ENCODE data around the gene WFDC1.

Gene WFDC1

DNA sequence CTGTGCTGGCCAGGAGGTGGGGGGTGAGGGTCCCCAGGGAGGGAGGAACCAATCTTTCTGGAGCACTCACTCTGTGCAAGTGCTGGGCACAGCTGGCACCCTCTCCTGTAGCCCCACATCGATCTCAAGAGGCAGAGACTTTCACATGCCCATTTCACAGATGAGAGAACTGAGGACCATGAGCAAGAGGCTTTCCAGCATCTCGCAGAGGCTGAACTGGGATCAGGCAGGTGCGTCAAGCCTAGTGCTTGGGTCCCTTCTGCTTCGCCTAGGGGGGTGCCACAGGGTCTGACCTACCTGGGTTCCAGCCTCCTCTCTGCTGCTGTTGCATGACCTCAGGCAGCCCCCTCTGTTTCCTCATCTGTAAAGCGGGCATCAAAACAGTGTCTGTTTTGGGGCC, 1.3 kb upstream of the WFDC1 start:
- H3K4me1 ChIP-seq (ENCODE audit: control insufficient read depth, insufficient read depth, low read length) = peaks cover 17% of the 10 kb centered on the region
- no peaks in the 10 kb centered on the region for H3K36me3 ChIP-seq (ENCODE audit: control insufficient read depth, insufficient read depth, low read length)
- no peak overlapping the region for H3K4me3 ChIP-seq (ENCODE audit: low read length)
- H3K27me3 ChIP-seq (ENCODE audit: control insufficient read depth, insufficient read depth, low read length) = peaks cover 2% of the 10 kb centered on the region
- no peak overlapping the region for H3K27ac ChIP-seq (ENCODE audit: low read depth, low read length)
- H3K9ac ChIP-seq (ENCODE audit: low read length) = no peak overlapping the region

GRCh38 chr16:84294117-84294516, 561 bp upstream of the WFDC1 start:
- Histone ChIP-seq H3K27me3 (ENCODE audit: control insufficient read depth, insufficient read depth, low read length) (peaks cover 2% of the 10 kb centered on the region), H3K9ac (ENCODE audit: low read length) (no peak overlapping the region), H3K4me1 (ENCODE audit: control insufficient read depth, insufficient read depth, low read length) (peaks cover 21% of the 10 kb centered on the region), H3K4me3 (ENCODE audit: low read length) (peak overlapping the region; percentile 53), H3K36me3 (ENCODE audit: control insufficient read depth, insufficient read depth, low read length) (no peaks in the 10 kb centered on the region), H3K27ac (ENCODE audit: low read depth, low read length) (peak overlapping the region; percentile 94)

DNA sequence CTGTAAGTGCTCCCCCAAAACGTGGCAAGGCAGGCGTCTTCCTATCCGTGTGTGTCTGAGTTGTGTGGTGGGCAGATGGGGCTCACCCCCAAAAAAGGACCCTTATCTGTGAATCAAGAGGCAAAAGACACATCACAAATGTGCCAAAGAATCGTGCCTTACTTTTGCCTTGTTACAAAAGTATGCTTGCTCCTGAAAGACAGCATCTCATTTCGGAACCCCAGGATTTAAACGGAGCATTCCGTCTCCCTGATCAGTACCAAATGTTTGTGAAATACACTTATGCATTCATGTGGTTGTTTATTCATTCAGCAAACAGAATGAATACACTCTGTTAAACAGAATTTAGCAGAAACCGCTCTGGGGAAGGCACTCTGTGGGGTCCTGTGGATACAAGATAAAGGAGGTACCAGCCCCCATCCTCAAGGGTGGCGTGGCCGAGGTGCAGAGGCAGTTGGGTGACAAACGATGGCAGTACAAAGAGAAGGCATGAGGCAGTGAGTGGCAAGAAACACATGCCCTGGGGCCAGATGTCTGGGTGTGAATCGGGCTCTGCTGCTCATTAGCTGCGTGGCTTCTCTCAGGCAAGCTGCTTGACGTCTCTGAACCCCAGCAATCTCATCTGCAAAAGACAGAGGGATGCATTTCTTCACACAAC, 654 bp downstream of the WFDC1 start:
- Histone ChIP-seq H3K4me1 (ENCODE audit: control insufficient read depth, insufficient read depth, low read length) (peaks cover 31% of the 10 kb centered on the region), H3K27me3 (ENCODE audit: control insufficient read depth, insufficient read depth, low read length) (peaks cover 2% of the 10 kb centered on the region), H3K4me3 (ENCODE audit: low read length) (peak overlapping the region; percentile 53), H3K36me3 (ENCODE audit: control insufficient read depth, insufficient read depth, low read length) (no peaks in the 10 kb centered on the region), H3K27ac (ENCODE audit: low read depth, low read length) (peak overlapping the region; percentile 94), H3K9ac (ENCODE audit: low read length) (no peak overlapping the region)

DNA sequence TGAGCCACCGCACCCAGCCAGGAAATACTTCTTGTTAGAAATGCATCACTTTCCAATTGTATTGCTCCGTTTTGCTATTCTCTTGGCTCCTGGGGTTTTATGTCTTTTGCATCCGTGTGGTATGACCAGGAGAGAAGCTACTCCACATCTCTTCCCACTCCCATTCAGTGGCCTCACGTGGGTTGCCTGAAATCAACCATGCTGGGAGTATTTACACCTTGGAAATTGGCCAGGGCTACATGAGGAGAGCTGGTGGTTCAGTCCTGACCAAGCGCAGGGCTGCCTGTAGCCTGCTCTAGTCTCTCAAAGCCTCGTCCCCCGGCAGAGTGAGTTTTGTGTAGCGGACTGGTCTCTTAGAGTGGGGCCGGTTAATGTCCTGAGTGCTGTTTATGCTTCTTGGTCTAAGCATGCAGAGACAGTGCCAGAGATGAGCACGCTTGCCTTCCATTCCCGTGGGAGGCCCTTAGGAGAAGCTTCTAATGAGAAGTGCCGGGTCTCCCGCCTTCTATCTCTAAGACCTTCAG, 3.8 kb downstream of the WFDC1 start:
- Histone ChIP-seq H3K36me3 (ENCODE audit: control insufficient read depth, insufficient read depth, low read length) (no peaks in the 10 kb centered on the region), H3K9ac (ENCODE audit: low read length) (no peak overlapping the region), H3K27ac (ENCODE audit: low read depth, low read length) (peak overlapping the region; percentile 94), H3K4me3 (ENCODE audit: low read length) (no peak overlapping the region), H3K27me3 (ENCODE audit: control insufficient read depth, insufficient read depth, low read length) (peaks cover 2% of the 10 kb centered on the region), H3K4me1 (ENCODE audit: control insufficient read depth, insufficient read depth, low read length) (peaks cover 41% of the 10 kb centered on the region)

DNA sequence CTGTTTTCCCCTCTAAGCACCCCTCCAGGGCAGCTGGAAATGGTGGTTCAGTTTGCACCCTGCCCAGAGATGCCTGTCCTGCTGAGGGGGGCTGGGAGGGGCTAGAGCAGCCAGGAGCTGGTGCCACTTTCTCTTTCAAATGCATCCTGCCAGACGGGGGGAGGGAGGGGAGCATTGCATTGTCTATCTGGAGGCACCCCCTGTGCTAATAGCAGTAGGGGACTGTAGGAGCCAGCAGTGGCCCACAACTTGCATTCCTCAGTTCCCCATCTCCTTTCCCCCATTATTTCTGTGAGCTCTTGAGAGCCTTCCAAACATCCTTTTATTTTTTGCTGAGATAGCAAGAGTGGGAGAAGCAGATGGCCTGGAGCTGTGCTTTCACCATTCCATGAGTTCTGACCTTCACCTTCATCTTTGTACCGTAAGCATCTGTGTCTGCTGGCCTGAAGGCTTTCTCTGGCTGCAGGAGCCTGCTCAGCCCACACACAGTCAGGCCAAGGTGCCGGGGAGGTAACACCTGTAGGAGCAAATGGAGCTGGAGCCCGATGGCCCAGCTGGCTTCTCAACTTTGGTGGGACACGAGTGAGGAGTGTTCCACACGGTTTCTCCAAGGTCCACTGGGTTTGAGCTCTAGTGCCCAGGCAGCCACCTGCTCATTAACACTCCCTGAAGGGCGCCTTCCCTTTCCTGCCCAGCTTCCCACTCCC, 5.2 kb downstream of the WFDC1 start:
- Histone ChIP-seq H3K36me3 (ENCODE audit: control insufficient read depth, insufficient read depth, low read length) (no peaks in the 10 kb centered on the region), H3K27ac (ENCODE audit: low read depth, low read length) (peak overlapping the region; percentile 94), H3K27me3 (ENCODE audit: control insufficient read depth, insufficient read depth, low read length) (peaks cover 2% of the 10 kb centered on the region), H3K4me3 (ENCODE audit: low read length) (no peak overlapping the region), H3K4me1 (ENCODE audit: control insufficient read depth, insufficient read depth, low read length) (peaks cover 43% of the 10 kb centered on the region), H3K9ac (ENCODE audit: low read length) (no peak overlapping the region)

GRCh38 chr16:84302111-84302954, 7.7 kb downstream of the WFDC1 start:
- Histone ChIP-seq H3K4me3 (ENCODE audit: low read length) (no peak overlapping the region), H3K4me1 (ENCODE audit: control insufficient read depth, insufficient read depth, low read length) (peaks cover 37% of the 10 kb centered on the region), H3K27me3 (ENCODE audit: control insufficient read depth, insufficient read depth, low read length) (no peaks in the 10 kb centered on the region), H3K9ac (ENCODE audit: low read length) (no peak overlapping the region), H3K36me3 (ENCODE audit: control insufficient read depth, insufficient read depth, low read length) (no peaks in the 10 kb centered on the region), H3K27ac (ENCODE audit: low read depth, low read length) (peak overlapping the region; percentile 94)

DNA sequence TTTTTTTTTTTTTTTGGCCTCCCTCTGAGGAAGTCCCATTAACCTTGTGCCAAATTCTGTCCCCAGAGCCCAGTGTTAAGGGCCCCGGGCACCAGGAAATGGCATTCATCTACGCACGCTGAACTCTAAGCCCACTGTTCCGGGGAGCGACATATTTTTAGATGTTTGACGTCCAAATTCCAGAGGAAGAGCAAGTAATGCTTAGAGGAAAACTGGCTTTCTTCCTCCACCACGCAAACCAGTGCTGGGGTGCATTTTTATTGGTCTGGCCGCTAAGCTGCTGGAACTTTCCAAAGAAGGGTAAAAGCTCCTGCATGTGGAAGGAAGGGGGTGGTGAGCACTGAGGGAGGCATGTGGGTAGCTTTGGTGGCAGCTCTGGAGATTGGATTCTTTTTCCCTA, 8.3 kb downstream of the WFDC1 start:
- peak overlapping the region; percentile 94 for H3K27ac ChIP-seq (ENCODE audit: low read depth, low read length)
- H3K4me3 ChIP-seq (ENCODE audit: low read length) = no peak overlapping the region
- no peak overlapping the region for H3K9ac ChIP-seq (ENCODE audit: low read length)
- H3K27me3 ChIP-seq (ENCODE audit: control insufficient read depth, insufficient read depth, low read length) = no peaks in the 10 kb centered on the region
- H3K36me3 ChIP-seq (ENCODE audit: control insufficient read depth, insufficient read depth, low read length) = no peaks in the 10 kb centered on the region
- peaks cover 32% of the 10 kb centered on the region for H3K4me1 ChIP-seq (ENCODE audit: control insufficient read depth, insufficient read depth, low read length)

DNA sequence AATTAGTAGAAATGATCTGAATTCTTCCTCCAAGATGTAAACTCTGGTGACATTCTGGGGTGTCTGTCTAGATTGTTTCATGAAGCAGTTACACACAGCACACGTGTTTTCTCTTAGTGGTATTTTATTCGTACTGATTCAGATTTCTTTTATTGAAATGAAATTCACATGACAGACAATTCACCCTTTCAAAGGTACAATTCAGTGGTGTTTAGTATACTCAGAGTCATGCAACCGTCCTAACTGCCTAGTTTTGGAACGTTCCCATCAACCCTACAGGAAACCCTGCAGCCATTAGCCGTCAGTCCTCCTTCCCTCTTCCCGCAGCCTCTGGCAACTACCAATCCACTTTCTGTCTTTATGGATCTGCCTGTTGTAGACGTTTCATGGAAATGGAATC, 8.8 kb downstream of the WFDC1 start:
- Histone ChIP-seq H3K27me3 (ENCODE audit: control insufficient read depth, insufficient read depth, low read length) (no peaks in the 10 kb centered on the region), H3K27ac (ENCODE audit: low read depth, low read length) (peak overlapping the region; percentile 94), H3K4me3 (ENCODE audit: low read length) (no peak overlapping the region), H3K4me1 (ENCODE audit: control insufficient read depth, insufficient read depth, low read length) (peaks cover 27% of the 10 kb centered on the region), H3K36me3 (ENCODE audit: control insufficient read depth, insufficient read depth, low read length) (no peaks in the 10 kb centered on the region), H3K9ac (ENCODE audit: low read length) (no peak overlapping the region)

GRCh38 chr16:84306564-84306963, 11.9 kb downstream of the WFDC1 start:
- Histone ChIP-seq H3K27ac (ENCODE audit: low read depth, low read length) (no peak overlapping the region), H3K4me3 (ENCODE audit: low read length) (no peak overlapping the region), H3K4me1 (ENCODE audit: control insufficient read depth, insufficient read depth, low read length) (peaks cover 14% of the 10 kb centered on the region), H3K27me3 (ENCODE audit: control insufficient read depth, insufficient read depth, low read length) (no peaks in the 10 kb centered on the region), H3K9ac (ENCODE audit: low read length) (no peak overlapping the region), H3K36me3 (ENCODE audit: control insufficient read depth, insufficient read depth, low read length) (no peaks in the 10 kb centered on the region)

DNA sequence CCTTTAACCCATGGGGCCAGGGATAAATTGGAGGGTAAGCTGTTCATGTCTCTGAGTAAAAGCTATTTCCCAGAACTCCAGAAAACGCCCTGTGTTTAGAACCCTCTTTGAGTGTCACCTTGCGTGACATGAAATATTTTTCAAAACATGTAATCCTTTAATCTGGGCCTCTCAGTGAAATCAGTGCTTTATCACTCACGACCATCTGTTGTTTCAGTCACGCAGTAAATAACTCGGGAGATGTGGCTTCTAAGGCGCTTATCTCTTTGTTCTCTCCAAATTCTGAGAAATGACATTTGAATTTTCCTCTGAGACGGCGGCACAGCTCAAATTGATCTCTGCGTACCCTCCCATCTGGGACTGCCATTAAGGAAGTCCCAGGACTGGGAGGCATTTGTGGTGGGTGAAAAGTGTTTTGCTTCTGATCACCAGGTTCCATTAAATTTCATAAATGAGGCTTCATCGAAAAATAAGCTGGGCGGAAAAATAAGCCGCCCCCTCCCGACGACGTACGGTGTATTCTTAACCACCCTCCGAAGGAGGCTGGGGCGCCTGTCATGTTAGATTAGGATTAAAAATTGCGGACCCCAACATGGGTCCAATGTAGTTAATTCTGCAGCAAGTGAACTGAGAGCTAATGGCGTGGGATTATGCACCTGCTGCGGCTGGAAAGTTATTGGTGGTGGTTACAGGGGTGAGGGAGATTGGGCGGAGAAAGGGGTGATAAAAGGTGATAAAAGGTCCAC, 12.7 kb downstream of the WFDC1 start:
- peaks cover 12% of the 10 kb centered on the region for H3K4me1 ChIP-seq (ENCODE audit: control insufficient read depth, insufficient read depth, low read length)
- no peaks in the 10 kb centered on the region for H3K36me3 ChIP-seq (ENCODE audit: control insufficient read depth, insufficient read depth, low read length)
- H3K27ac ChIP-seq (ENCODE audit: low read depth, low read length) = no peak overlapping the region
- H3K4me3 ChIP-seq (ENCODE audit: low read length) = no peak overlapping the region
- H3K9ac ChIP-seq (ENCODE audit: low read length) = no peak overlapping the region
- no peaks in the 10 kb centered on the region for H3K27me3 ChIP-seq (ENCODE audit: control insufficient read depth, insufficient read depth, low read length)

DNA sequence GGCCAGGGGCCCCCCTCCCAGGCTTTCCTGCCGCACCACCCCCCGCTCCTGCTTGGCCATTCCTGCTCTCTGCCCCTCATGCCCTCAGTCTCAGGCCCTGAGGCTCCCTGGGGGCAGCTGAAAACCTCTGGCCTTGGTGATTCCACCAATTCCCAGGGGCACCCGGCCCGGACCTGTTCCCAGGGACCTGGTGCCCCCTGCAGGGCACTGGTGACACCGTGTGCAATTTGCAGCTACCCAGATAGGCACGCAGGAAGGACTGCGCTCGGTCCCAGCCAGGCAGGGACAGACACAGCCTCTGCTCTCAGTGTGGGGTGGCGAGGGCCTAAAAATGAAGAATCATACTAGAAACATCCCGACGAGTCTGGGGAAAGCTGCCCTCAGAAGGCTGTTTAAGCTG, 13.4 kb downstream of the WFDC1 start:
- H3K4me1 ChIP-seq (ENCODE audit: control insufficient read depth, insufficient read depth, low read length) = peaks cover 9% of the 10 kb centered on the region
- no peaks in the 10 kb centered on the region for H3K27me3 ChIP-seq (ENCODE audit: control insufficient read depth, insufficient read depth, low read length)
- H3K4me3 ChIP-seq (ENCODE audit: low read length) = no peak overlapping the region
- no peak overlapping the region for H3K27ac ChIP-seq (ENCODE audit: low read depth, low read length)
- H3K9ac ChIP-seq (ENCODE audit: low read length) = no peak overlapping the region
- H3K36me3 ChIP-seq (ENCODE audit: control insufficient read depth, insufficient read depth, low read length) = no peaks in the 10 kb centered on the region

DNA sequence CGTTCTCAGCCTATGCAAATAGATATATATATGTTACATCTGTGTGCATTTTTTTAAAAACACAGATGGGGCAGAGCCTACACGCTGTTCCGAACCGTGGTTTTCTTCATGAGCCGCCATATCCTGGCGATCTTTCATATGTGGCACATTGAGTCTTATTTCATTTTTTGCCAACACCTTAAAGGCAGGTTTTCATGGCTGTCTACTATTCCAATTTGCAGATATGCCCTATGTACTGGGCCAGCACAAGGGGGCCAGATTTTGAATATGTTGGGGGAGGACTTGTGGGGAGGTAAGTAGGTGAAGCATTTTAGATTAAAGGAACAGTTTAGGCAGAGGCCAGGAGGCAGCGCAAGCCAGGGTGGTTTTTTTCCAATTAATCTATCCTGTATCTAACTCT, 16.0 kb downstream of the WFDC1 start:
- Histone ChIP-seq H3K27ac (ENCODE audit: low read depth, low read length) (no peak overlapping the region), H3K4me3 (ENCODE audit: low read length) (no peak overlapping the region), H3K9ac (ENCODE audit: low read length) (no peak overlapping the region), H3K27me3 (ENCODE audit: control insufficient read depth, insufficient read depth, low read length) (no peaks in the 10 kb centered on the region), H3K36me3 (ENCODE audit: control insufficient read depth, insufficient read depth, low read length) (no peaks in the 10 kb centered on the region), H3K4me1 (ENCODE audit: control insufficient read depth, insufficient read depth, low read length) (peaks cover 5% of the 10 kb centered on the region)

Data from rectal smooth muscle tissue (tissue), 1 donor.